Measurements from ENCODE around the gene HOTAIR.

HOTAIR gene

GRCh38 chr12:54011665-54012532 lies 37.1 kb upstream of the HOTAIR start:
- DNase-seq (ENCODE audit: low read depth), result no peak

- DNase-seq (ENCODE audit: low read depth), result no peak
Observed at GRCh38 chr12:54010972-54011664, 36.4 kb upstream of the HOTAIR start.

GRCh38 chr12:54010053-54010971 lies 35.6 kb upstream of the HOTAIR start:
- no peak for DNase-seq (ENCODE audit: low read depth)

GRCh38 chr12:54009171-54010052 lies 34.7 kb upstream of the HOTAIR start:
- no peak for DNase-seq (ENCODE audit: low read depth)

- no peak for DNase-seq (ENCODE audit: low read depth)
Observed at GRCh38 chr12:54008260-54008552, 33.5 kb upstream of the HOTAIR start.

GRCh38 chr12:54007538-54008259 lies 32.9 kb upstream of the HOTAIR start:
- DNase-seq (ENCODE audit: low read depth), result no peak

GRCh38 chr12:54006559-54007220 lies 31.9 kb upstream of the HOTAIR start:
- DNase-seq (ENCODE audit: low read depth), result no peak

GRCh38 chr12:54005853-54006558 lies 31.3 kb upstream of the HOTAIR start:
- DNase-seq (ENCODE audit: low read depth), result peak; percentile 59

- no peak for DNase-seq (ENCODE audit: low read depth)
Observed at GRCh38 chr12:54005531-54005852, 30.7 kb upstream of the HOTAIR start.

GRCh38 chr12:54004841-54005530 lies 30.2 kb upstream of the HOTAIR start:
- DNase-seq (ENCODE audit: low read depth), result no peak

GRCh38 chr12:54004063-54004840 lies 29.5 kb upstream of the HOTAIR start:
- no peak for DNase-seq (ENCODE audit: low read depth)

- DNase-seq (ENCODE audit: low read depth), result no peak
Observed at GRCh38 chr12:54003625-54004024, 28.9 kb upstream of the HOTAIR start.

GRCh38 chr12:54002915-54003389 lies 28.2 kb upstream of the HOTAIR start:
- DNase-seq (ENCODE audit: low read depth), result no peak

GRCh38 chr12:54002278-54002914 lies 27.6 kb upstream of the HOTAIR start:
- DNase-seq (ENCODE audit: low read depth), result no peak

- no peak for DNase-seq (ENCODE audit: low read depth)
Observed at GRCh38 chr12:54001283-54002187, 26.8 kb upstream of the HOTAIR start.

All from T-helper 22 cell (primary cell).